SU-DHL-6 (cell line): Measurements from ENCODE around the gene VEGFB.
A peak's percentile ranks its signal among the peaks of the same experiment; 100 is the strongest.

Source experiments
- H2AFZ ChIP-seq: fragments of 200-600 bp; sonication (generic); 2 replicates; pipeline ENCODE4 v1.6.1; 2014; ENCODE audit warnings: low read depth, mild to moderate bottlenecking, moderate library complexity, mixed read lengths, antibody characterized with exemption, low read length; ENCODE audit not compliant: severe bottlenecking
- H3F3A ChIP-seq: fragments of 200-600 bp; shearing (Covaris generic); 2 replicates; pipeline ENCODE4 v1.6.0; 2016; ENCODE audit warnings: antibody characterized with exemption, mild to moderate bottlenecking; ENCODE audit not compliant: insufficient read depth
- H3K27ac ChIP-seq: fragments of 200-600 bp; sonication (generic); 2 replicates; pipeline ENCODE4 v1.5.1; 2016; ENCODE audit warnings: low read depth, mild to moderate bottlenecking, low read length, moderate library complexity, mixed read lengths
- H3K27me3 ChIP-seq: fragments of 200-600 bp; sonication (generic), shearing (Covaris generic); 2 replicates; pipeline ENCODE4 v1.6.0; 2014; ENCODE audit warnings: mild to moderate bottlenecking, low read length
- H3K36me3 ChIP-seq: fragments of 200-600 bp; sonication (generic); 2 replicates; pipeline ENCODE4 v1.6.1; 2014; ENCODE audit warnings: mild to moderate bottlenecking, low read length, mixed read lengths
- H3K4me2 ChIP-seq: fragments of 300-600, 200-600 bp; shearing (Covaris generic), sonication (generic); 2 replicates; pipeline ENCODE4 v1.6.0; 2014; ENCODE audit warnings: low read length, low read depth, mild to moderate bottlenecking; ENCODE audit not compliant: poor library complexity, severe bottlenecking
- H3K4me3 ChIP-seq: fragments of 200-600 bp; sonication (generic); 2 replicates; pipeline ENCODE4 v1.5.1; 2014; ENCODE audit warnings: antibody characterized with exemption, low read length, mild to moderate bottlenecking, mixed read lengths; ENCODE audit not compliant: insufficient read depth, poor library complexity, severe bottlenecking
- H3K79me2 ChIP-seq: fragments of 200-600 bp; sonication (generic); 2 replicates; pipeline ENCODE4 v1.6.1; 2014; ENCODE audit warnings: mild to moderate bottlenecking, low read length, moderate library complexity; ENCODE audit not compliant: insufficient read depth
- H3K9ac ChIP-seq: fragments of 200-600 bp; sonication (generic); 2 replicates; pipeline ENCODE4 v1.7.0; 2014; ENCODE audit warnings: mild to moderate bottlenecking, low read length
- H3K9me2 ChIP-seq: fragments of 200-600 bp; sonication (generic); replicated peaks from 2 replicates; pipeline ENCODE4 v1.6.1; 2014; ENCODE audit warnings: low read length; ENCODE audit not compliant: insufficient read depth
- H3K9me3 ChIP-seq: fragments of 200-600 bp; sonication (generic); 2 replicates; pipeline ENCODE4 v1.6.1; 2014; ENCODE audit warnings: low read length, mixed read lengths; ENCODE audit not compliant: insufficient read depth
- H4K20me1 ChIP-seq: fragments of 200-600 bp; sonication (generic); 2 replicates; pipeline ENCODE4 v1.6.1; 2014; ENCODE audit warnings: low read depth, mild to moderate bottlenecking, antibody characterized with exemption, low read length, moderate library complexity, mixed read lengths
- EZH2phosphoT487 ChIP-seq: fragments of 200-600 bp; sonication (generic), shearing (Covaris generic); conservative IDR thresholded peaks from 2 replicates; pipeline ENCODE4 v1.6.1; 2018; ENCODE audit warnings: mild to moderate bottlenecking, antibody characterized with exemption, low read length, moderate library complexity, mixed read lengths
- TF ChIP-seq, protein P1 (sequence below): fragments of 200-600 bp; sonication (generic); IDR thresholded peaks from one replicate; pipeline ENCODE4 v1.5.1; 2017; ENCODE audit warnings: antibody characterized with exemption, mild to moderate bottlenecking, low read length, moderate library complexity; ENCODE audit not compliant: insufficient read depth, poor library complexity, severe bottlenecking

Gene VEGFB

DNA sequence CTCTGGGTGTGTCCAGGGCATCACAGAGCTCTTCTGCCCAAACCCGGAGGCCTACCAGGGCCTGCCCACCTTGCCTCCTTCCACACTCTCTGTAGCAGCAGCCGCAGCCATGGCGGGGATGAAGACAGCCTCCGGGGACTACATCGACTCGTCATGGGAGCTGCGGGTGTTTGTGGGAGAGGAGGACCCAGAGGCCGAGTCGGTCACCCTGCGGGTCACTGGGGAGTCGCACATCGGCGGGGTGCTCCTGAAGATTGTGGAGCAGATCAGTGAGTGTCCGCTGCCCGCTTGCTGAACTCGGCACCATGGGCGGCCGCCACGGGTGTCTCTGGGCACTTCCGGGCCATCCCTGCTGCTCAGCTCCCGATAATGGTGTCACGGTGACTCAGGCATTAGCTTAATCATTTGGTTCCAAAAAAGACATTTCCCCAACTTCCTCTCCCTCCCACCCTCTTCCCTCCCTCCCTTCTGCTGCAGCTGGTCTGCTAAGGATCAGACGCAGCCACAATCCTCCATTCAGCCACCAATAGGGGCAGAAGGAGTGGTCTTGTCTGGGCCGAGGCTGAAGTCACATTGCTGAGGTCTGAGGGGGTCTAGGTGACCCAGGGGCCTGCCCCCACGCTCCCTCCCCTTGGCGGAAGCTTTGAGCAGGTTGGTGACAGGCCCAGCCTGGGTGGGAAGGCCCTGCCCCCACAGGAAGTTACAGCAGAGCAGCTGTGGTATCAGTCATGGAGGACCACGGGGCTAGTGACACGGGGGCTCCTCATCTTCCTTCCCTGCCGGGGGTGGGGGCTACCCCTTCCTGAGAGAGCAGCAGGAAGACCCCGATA, 26.9 kb upstream of the VEGFB start:
- peaks cover 15% of the 10 kb centered on the region for H3F3A ChIP-seq
- H3K79me2 ChIP-seq = no peaks in the 10 kb centered on the region; the same call in 1 of the 2 replicates
- H3K4me2 ChIP-seq = peak overlapping the region; percentile 97
- no peaks in the 10 kb centered on the region for H3K27me3 ChIP-seq
- H3K9me3 ChIP-seq = no peaks in the 10 kb centered on the region
- no peaks in the 10 kb centered on the region; the same call in 1 of the 2 replicates for H3K36me3 ChIP-seq
- no peaks in the 10 kb centered on the region for H3K9me2 ChIP-seq
- H2AFZ ChIP-seq = peak overlapping the region; percentile 24
- TF ChIP-seq EZH2phosphoT487 = no peak
- TF ChIP-seq, protein P1, sequence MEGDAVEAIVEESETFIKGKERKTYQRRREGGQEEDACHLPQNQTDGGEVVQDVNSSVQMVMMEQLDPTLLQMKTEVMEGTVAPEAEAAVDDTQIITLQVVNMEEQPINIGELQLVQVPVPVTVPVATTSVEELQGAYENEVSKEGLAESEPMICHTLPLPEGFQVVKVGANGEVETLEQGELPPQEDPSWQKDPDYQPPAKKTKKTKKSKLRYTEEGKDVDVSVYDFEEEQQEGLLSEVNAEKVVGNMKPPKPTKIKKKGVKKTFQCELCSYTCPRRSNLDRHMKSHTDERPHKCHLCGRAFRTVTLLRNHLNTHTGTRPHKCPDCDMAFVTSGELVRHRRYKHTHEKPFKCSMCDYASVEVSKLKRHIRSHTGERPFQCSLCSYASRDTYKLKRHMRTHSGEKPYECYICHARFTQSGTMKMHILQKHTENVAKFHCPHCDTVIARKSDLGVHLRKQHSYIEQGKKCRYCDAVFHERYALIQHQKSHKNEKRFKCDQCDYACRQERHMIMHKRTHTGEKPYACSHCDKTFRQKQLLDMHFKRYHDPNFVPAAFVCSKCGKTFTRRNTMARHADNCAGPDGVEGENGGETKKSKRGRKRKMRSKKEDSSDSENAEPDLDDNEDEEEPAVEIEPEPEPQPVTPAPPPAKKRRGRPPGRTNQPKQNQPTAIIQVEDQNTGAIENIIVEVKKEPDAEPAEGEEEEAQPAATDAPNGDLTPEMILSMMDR = no peak
- H4K20me1 ChIP-seq = no peaks in the 10 kb centered on the region
- H3K27ac ChIP-seq = peak overlapping the region; percentile 86
- peak overlapping the region; percentile 89 for H3K9ac ChIP-seq
- H3K4me3 ChIP-seq = peak overlapping the region; percentile 72

DNA sequence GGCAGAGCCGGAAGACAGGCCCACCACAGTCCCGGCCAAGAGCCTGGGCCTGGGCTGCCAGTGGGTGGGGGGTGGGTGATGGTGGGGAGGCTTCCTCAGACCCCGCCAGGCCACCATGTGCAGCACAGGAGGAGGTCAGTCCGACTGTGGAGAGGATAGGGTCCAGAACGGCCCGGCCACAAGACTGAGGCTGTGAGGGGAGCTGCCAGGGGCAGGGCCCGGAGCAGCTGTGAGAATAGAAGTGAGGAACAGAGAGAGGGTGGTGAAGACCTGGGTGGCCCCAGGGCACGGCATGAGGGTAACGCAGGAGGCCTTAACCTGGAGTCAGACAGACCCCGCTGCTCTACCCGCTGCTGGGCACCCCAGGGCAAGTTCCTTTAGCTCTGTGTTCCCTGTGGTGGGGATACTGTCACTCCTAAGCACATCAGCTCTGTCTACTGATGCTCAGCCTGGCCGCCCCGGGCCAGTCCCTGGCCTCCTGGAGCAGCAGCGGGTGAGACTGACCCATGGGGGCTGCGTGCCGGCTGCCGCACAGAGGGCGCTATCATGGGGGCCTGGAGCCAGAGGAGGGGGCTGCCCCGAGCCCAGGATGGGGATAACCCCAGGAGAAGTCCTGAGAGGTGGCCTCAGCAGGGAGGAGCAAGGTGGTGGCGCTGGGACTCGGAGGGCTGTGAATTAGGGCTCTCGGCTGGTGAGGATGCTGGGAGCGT, 26.1 kb upstream of the VEGFB start:
- peaks cover 15% of the 10 kb centered on the region for H3F3A ChIP-seq
- H3K27ac ChIP-seq = peak overlapping the region; percentile 86
- H3K9me2 ChIP-seq = no peaks in the 10 kb centered on the region
- peak overlapping the region; percentile 72 for H3K4me3 ChIP-seq
- H3K9me3 ChIP-seq = no peaks in the 10 kb centered on the region
- H3K27me3 ChIP-seq = no peaks in the 10 kb centered on the region
- peak overlapping the region; percentile 97 for H3K4me2 ChIP-seq
- no peak overlapping the region for H2AFZ ChIP-seq
- H3K79me2 ChIP-seq = no peaks in the 10 kb centered on the region; the same call in 1 of the 2 replicates
- TF ChIP-seq, protein P1 = no peak
- TF ChIP-seq EZH2phosphoT487 = no peak
- peak overlapping the region; percentile 89 for H3K9ac ChIP-seq
- no peaks in the 10 kb centered on the region for H4K20me1 ChIP-seq
- no peaks in the 10 kb centered on the region; the same call in 1 of the 2 replicates for H3K36me3 ChIP-seq

DNA sequence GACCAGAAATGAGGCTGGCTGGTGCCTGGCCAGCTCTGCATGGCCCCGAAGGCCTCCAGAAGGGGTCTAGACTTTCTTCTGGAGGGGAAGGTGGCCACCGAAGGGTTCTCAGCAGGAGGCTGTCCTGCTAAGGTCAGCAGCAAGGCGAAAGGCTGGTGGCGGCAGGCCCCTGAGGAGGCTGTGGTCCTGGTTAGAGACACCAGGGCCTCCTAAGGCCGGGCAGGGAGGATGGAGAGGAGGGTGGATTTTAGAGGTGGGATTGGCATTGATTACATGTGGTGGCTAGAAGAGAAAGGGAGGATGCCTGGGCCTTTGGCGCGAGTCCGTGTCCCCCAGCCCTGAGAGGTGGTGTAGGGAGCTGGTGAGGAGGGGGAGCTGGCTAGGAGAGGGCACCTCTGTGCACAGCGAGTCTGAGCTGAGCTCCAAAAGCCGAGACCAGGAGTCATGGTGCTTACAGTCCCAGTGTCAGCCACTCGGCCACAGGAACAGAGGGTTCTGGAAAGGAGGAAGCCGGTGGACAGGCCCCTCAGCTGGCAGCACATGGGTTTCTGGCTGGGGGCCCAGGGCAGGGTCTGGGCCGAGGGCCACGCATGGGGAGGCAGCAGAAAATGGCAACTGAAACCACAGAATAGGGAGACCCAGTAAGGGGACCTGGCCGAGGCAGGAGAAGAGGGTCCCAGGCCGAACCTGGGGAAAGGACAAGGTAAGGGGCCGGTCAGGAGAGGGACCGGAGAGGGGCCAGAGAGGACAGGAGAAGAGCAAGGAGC, 25.4 kb upstream of the VEGFB start:
- Histone ChIP-seq H3K79me2 (no peaks in the 10 kb centered on the region; the same call in 1 of the 2 replicates), H3K9me2 (no peaks in the 10 kb centered on the region), H2AFZ (no peak overlapping the region), H3K27ac (no peak overlapping the region), H3K9me3 (no peaks in the 10 kb centered on the region), H4K20me1 (no peaks in the 10 kb centered on the region), H3F3A (peaks cover 12% of the 10 kb centered on the region), H3K36me3 (no peaks in the 10 kb centered on the region; the same call in 1 of the 2 replicates), H3K27me3 (no peaks in the 10 kb centered on the region), H3K4me3 (no peak overlapping the region), H3K9ac (no peak overlapping the region), H3K4me2 (no peak overlapping the region)
- TF ChIP-seq EZH2phosphoT487 = no peak
- TF ChIP-seq, protein P1 = no peak
